ENCODE results near the gene NID2.

Gene NID2

DNA sequence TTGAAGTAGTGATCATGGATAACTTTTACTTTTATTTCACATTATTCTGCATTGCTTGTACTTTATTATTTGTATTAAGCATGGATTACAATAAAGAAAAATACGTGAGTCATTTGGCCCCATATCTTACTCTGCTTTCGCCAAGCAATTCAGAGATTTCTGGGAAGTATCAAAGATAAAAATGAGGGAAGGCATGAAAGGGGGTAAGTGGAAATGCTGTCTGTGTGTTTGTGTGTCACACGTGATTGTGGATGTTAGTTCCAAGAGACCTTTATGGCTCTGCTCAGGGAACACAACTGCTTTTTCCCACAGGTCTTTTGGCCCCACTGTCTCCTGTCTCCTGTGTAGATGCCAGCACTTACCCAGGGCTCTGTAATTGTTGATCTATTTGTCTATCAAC, 10.5 kb downstream of the NID2 start:
- Histone ChIP-seq H3K36me3 (no peaks in the 10 kb centered on the region), H3K4me1 (peaks cover 9% of the 10 kb centered on the region), H3K9me3 (no peaks in the 10 kb centered on the region), H3K4me3 (ENCODE audit: low read depth, low read length) (no peak overlapping the region), H3K27me3 (no peaks in the 10 kb centered on the region)
- TF ChIP-seq, protein P1, sequence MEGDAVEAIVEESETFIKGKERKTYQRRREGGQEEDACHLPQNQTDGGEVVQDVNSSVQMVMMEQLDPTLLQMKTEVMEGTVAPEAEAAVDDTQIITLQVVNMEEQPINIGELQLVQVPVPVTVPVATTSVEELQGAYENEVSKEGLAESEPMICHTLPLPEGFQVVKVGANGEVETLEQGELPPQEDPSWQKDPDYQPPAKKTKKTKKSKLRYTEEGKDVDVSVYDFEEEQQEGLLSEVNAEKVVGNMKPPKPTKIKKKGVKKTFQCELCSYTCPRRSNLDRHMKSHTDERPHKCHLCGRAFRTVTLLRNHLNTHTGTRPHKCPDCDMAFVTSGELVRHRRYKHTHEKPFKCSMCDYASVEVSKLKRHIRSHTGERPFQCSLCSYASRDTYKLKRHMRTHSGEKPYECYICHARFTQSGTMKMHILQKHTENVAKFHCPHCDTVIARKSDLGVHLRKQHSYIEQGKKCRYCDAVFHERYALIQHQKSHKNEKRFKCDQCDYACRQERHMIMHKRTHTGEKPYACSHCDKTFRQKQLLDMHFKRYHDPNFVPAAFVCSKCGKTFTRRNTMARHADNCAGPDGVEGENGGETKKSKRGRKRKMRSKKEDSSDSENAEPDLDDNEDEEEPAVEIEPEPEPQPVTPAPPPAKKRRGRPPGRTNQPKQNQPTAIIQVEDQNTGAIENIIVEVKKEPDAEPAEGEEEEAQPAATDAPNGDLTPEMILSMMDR (IDR thresholded peaks at IDR 0.05; ENCODE audit: low read depth, low read length): no peak
- DNase-seq: no peak

DNA sequence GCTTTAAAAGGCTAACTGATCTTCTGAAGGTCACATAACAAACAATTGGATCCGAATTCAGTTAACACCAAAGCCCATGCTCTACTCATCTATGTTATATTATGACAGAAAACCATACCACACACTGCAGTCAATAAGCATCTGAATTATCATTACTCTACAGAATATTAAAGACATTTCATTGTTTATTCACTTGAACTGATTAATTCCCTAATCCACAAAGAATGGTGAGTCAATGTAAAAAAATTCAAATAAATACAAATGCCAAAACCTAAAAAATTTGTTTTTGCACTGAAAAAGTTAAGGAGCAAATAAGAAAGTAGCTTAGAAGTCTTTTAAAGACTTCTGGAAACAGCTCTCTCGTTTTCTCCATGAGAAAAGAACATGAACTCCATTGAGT, 13.7 kb downstream of the NID2 start:
- Histone ChIP-seq H3K4me1 (peaks cover 3% of the 10 kb centered on the region; the same call in 1 of the 2 replicates), H3K36me3 (no peaks in the 10 kb centered on the region), H3K4me3 (ENCODE audit: low read depth, low read length) (no peak overlapping the region), H3K27me3 (no peaks in the 10 kb centered on the region), H3K9me3 (no peaks in the 10 kb centered on the region)
- DNase-seq: no peak
- TF ChIP-seq, protein P1 (IDR thresholded peaks at IDR 0.05; ENCODE audit: low read depth, low read length): no peak

DNA sequence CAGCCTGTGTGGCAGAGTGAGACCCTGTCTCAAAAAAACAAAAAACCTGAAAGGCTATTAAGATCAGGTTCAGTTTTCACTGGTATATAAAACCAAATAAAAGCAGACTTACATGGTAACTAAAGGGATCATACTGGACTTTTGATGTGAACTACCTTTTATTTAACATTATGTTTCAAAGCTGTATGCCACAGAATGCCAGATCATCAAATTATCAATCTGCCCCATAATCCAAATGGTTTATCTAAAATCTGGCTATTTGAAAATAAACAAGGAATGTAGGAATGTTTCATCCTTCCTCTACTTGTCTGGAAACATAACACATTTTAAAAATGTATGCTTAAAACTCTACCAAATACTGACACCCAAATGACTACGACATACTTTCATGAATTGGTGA, 14.2 kb downstream of the NID2 start:
- Histone ChIP-seq H3K4me1 (peaks cover 3% of the 10 kb centered on the region; the same call in 1 of the 2 replicates), H3K36me3 (no peaks in the 10 kb centered on the region), H3K9me3 (no peaks in the 10 kb centered on the region), H3K27me3 (no peaks in the 10 kb centered on the region), H3K4me3 (ENCODE audit: low read depth, low read length) (no peak overlapping the region)
- DNase-seq: no peak
- TF ChIP-seq, protein P1 (IDR thresholded peaks at IDR 0.05; ENCODE audit: low read depth, low read length): no peak

DNA sequence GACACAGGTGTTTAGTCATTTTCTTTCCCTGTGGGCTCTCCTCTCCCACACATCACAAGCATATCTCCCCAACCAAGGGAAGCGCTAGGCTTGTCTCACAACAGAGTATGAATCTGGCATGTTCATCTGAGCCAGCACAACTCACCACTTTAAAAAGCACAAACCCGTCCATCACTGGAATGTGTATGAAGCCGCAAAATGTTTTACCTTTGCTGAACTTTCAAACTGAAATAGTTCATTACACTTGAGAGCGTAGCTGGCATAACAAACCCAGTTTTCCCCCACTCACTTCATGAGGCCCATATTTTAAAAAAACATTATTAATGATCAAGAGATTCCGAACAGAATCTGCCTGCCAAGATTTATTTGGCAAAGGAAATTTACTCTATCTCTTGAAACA, 15.8 kb downstream of the NID2 start:
- no peak overlapping the region for H3K4me3 ChIP-seq (ENCODE audit: low read depth, low read length)
- no peaks in the 10 kb centered on the region for H3K27me3 ChIP-seq
- H3K36me3 ChIP-seq: no peaks in the 10 kb centered on the region
- TF ChIP-seq, protein P1 (IDR thresholded peaks at IDR 0.05; ENCODE audit: low read depth, low read length): no peak
- no peak for DNase-seq
- no peaks in the 10 kb centered on the region for H3K9me3 ChIP-seq
- peaks cover 3% of the 10 kb centered on the region; the same call in 1 of the 2 replicates for H3K4me1 ChIP-seq

DNA sequence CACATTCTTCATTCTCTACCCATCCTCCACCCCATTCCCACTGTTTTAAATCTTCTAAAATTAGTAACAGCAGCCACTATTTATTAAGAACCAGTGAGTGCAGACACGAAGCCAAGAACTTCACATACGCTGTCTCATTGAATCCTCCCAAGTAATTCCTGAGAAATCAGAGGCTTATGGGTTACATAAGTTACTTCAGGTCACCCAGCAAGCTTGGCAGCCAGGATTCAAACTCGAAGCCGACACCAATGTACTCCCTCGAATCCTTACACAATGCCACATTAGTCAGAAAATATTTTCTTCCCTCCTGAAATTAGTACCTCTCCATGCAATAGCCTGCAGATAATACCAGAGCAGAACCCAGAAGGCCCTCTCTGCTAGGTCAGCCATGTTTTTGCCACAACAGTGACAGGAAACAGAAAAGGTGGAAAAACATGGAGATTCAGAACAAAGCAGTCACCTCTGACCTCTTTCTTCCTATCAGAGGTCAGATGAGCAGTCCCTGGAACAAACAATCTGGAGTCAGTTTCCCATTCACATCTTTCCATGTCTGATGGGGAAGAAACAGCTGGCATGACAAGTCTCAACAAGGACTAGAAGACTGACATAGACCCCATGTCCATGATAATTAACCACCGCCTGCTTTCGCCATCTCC, 16.4 kb downstream of the NID2 start:
- TF ChIP-seq, protein P1 (IDR thresholded peaks at IDR 0.05; ENCODE audit: low read depth, low read length): no peak
- H3K4me3 ChIP-seq (ENCODE audit: low read depth, low read length): no peak overlapping the region
- no peaks in the 10 kb centered on the region for H3K9me3 ChIP-seq
- H3K4me1 ChIP-seq: peaks cover 3% of the 10 kb centered on the region; the same call in 1 of the 2 replicates
- DNase-seq: no peak
- H3K36me3 ChIP-seq: no peaks in the 10 kb centered on the region
- H3K27me3 ChIP-seq: no peaks in the 10 kb centered on the region

DNA sequence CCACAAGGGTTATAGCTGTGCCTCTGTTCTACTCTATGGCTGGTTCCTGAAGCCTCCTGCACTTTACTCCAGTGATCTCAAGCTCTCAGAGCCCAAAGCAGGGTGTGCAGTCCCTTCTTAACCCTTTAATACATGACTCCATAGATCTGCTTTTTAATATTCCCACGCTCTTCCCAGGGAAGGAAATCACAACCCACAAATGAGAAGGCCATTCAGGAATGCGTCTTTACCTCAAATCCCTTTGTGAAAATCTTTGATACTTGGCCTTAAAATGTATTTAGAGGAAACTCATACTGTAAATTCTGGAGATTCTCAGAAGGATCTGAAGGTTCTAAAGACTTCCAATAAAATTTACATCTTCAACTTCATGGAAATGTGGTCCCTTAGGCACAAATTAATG, 17.0 kb downstream of the NID2 start:
- TF ChIP-seq, protein P1 (IDR thresholded peaks at IDR 0.05; ENCODE audit: low read depth, low read length): no peak
- H3K9me3 ChIP-seq: no peaks in the 10 kb centered on the region
- peaks cover 3% of the 10 kb centered on the region; the same call in 1 of the 2 replicates for H3K4me1 ChIP-seq
- H3K36me3 ChIP-seq: no peaks in the 10 kb centered on the region
- no peak for DNase-seq
- no peak overlapping the region for H3K4me3 ChIP-seq (ENCODE audit: low read depth, low read length)
- no peaks in the 10 kb centered on the region for H3K27me3 ChIP-seq

Data from BE2C (cell line).